ENCODE data around the gene ZC3H18.

GRCh38 chr16:88530051-88530857 is 39.9 kb upstream of the ZC3H18 start:
- no peak for TF ChIP-seq POLR2A (IDR thresholded peaks at IDR 0.05; ENCODE audit: low read depth, low read length)
- no peak for TF ChIP-seq POLR2AphosphoS5 (IDR thresholded peaks at IDR 0.05; ENCODE audit: low read depth, low read length)

Measured in GM12892 (cell line).